Stimulated activated CD4-positive, alpha-beta T cell treated with anti-CD3 and anti-CD28 coated beads, TNF-alpha, amount 100 ng/mL, for 4 hours (primary cell): Measurements from ENCODE around the gene HADH.
"Not testable (repeated sequence)": the region's sequence is repeated elsewhere in the genome, so short reads cannot be mapped to it uniquely, and the experiment has no call there.

Experiments
- DNase-seq, 3 experiments: peaks; one replicate each; pipeline ENCODE4 v3.0.0-alpha.2; 2020; ENCODE audit warnings: low read depth in 3 of 3

HADH gene

DNA sequence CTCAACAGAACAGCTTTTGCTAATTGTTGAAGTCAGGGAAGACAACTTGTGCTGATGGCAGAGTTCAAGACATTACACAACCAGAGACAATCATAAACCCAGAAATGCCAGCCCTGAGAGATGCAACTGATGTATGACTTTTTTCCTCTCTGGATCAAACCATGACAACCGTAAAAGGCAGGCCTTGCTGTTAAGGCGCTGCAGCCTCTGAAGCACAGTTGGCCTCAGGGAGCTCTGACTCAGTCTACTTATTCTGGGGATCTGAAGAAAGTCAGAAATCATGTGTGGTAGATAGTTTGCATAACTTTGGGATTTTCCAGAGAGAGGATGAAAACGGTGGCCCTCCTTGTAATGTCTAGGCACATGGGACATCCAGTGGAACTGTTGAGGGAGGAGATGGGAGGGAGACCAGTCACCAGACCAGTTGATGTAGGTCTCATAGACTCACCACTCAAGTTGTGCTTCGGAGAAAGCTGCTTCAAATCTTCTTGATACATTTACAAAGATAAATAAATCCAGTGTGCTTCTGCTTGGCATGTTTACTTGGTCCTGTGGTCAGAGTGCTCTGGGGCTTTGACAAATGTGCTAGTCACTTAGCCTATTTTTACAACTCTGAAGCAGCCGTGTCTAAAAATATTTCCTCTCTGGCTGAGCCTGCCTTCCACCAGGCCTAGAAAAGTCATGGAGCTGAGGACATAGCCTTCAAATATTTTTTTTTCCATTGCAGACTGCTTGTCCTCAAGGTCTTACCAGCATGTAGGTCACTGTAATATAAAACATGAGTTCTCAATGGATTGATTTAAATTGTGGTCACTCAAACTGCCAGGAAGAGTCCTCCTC lies 7.5 kb downstream of the HADH start:
- no peak for DNase-seq

- no peak for DNase-seq
Measured at GRCh38 chr4:107997794-107998193, 8.1 kb downstream of the HADH start.

- no peak for DNase-seq
Measured at GRCh38 chr4:107999932-108000539, 10.3 kb downstream of the HADH start.

DNA sequence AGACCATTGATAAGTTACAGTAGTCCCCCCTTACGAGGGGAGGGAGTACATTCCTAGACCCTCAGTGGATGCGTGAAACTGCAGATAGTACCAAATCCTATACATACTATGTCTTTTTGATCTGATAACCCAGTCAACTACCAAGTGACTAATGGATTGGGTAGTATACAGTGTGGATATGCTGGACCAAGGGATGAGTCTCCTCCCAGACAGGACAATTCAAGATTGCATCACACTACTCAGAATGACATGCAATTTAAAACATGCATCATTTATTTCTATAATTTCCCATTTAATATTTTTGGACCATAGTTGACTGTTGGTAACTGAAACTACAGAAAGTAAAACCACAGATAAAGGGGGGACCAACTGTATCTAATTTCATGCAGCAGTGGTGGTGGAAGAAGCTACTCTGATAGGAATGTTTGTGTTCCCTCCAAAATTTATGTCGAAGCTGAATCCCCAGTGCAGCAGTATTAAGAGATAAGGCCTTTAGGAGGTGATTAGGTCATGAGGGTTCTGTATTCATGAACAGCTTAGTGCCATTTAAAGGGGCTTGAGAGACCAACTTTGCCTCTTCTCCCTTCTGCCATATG lies 11.9 kb downstream of the HADH start:
- no peak for DNase-seq

- DNase-seq: no peak
Measured at GRCh38 chr4:108003982-108004515, 14.4 kb downstream of the HADH start.

- no peak for DNase-seq
Measured at GRCh38 chr4:108004646-108005045, 15.0 kb downstream of the HADH start.

DNA sequence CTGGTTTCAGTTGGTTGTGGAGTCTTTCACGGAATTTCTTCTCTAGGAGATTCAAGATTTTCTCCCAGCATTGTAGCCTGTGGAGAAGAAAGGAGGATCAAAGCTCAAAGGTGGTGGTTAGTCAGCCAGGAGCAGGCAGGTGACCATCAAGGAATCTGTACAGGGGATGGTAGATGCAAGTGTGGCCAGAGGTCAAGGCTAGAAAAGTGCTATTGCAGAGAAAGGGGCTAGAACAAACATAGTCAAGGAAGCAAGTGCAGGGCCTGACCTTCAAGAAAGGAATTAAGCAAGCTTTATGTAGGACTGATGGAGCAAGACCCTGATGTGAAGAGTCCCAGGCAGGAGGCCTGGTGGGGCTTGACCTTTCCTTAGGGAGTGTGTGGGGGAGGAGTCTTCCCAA lies 16.1 kb downstream of the HADH start:
- DNase-seq: no peak

DNA sequence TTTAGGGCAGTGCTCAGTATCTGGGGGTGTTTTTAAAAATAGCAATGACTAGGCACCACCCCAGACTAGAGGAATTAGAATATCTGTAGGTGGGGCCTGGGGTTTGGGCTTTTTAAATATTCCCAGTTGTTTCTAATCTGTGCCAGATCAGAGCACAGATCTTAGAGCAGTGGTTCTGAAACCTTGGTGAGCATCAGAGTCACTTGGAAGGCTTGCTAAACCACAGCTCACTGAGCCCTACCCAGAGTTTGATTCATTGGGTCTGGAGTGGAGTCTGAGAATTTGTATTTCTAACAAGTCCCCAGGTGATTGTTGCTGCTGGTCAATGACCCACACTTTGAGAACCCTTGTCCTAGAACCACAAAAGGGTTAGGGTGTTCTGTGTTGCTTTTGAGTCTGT lies 16.7 kb downstream of the HADH start:
- DNase-seq: no peak

DNA sequence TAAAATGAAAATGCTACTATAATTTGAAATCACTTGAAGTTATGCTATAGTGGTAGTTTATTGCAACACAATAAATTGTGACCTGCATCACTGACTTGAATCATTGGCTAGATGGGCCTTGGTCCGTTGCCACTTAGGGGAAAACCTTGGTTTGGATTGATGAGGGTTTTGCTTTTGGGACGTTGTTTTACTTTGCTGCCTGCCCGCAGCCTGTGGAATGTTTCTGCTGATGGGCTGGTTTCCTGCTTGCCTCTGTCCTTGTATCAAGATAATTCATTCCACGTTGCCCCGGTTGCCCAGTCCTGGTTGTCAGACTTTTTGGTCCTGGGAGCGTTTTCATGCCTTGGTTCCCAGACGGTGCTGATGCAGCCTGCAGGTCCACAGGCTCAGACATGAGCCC lies 18.3 kb downstream of the HADH start:
- no peak for DNase-seq

DNA sequence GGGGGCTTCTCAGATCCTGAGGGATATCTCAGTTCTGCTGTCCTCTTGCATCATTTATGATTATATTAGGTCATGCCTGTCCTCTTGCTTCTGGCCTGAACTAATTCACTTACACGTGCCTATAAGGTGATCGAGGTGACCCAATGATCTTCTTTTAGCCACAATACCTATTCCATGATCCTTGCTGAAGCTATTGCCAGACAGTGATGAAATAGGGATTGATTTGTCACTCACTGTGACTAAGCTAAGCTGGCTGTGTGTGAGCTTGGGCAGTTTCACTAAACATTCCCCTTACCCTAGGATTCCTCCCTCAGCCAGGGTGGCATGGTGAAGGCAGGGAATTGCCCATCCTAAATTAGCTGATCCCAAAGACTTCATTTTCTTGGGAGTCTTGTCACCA lies 19.0 kb downstream of the HADH start:
- DNase-seq: no peak

GRCh38 chr4:108010167-108010566 lies 20.5 kb downstream of the HADH start:
- DNase-seq: no peak

DNA sequence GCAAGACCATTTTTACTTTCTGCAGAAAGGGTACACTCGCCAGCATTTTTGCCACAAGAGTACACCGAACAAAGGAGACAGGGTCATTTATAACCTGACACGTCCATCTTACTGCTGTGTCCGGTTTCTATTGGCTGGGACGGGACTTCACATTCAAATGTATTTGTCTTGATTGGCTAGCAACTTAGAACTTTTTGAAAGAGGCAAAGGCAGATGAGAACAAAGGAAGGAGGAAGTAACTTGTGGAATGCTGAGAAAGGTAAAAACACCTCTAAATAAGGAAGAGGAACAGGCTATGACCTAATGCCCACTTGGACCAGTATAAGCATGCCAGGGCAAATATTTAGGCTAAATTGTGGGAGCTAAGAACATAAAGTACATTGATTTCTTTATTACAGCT lies 22.7 kb downstream of the HADH start:
- DNase-seq: not testable (repeated sequence)

DNA sequence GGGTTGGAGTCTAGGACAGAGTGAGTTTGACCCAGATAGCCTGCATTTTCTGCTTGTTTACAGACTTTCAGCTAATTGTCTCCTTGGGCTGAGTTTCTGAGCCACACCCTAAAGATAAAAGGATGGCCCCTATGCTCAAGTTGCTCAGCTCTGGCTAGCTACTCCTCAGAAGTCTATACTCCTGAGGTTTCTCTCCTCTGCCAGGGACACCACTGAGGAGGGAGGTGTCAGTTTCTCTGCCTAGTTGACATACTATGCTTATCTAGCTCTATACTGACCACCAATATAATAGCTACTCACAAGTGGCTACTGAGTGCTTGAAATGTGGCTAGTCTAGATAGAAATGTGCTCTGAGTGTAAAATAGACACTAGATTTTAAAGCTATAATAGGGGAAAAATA lies 23.6 kb downstream of the HADH start:
- no peak for DNase-seq

- DNase-seq: no peak
Measured at GRCh38 chr4:108013955-108014354, 24.3 kb downstream of the HADH start.

DNA sequence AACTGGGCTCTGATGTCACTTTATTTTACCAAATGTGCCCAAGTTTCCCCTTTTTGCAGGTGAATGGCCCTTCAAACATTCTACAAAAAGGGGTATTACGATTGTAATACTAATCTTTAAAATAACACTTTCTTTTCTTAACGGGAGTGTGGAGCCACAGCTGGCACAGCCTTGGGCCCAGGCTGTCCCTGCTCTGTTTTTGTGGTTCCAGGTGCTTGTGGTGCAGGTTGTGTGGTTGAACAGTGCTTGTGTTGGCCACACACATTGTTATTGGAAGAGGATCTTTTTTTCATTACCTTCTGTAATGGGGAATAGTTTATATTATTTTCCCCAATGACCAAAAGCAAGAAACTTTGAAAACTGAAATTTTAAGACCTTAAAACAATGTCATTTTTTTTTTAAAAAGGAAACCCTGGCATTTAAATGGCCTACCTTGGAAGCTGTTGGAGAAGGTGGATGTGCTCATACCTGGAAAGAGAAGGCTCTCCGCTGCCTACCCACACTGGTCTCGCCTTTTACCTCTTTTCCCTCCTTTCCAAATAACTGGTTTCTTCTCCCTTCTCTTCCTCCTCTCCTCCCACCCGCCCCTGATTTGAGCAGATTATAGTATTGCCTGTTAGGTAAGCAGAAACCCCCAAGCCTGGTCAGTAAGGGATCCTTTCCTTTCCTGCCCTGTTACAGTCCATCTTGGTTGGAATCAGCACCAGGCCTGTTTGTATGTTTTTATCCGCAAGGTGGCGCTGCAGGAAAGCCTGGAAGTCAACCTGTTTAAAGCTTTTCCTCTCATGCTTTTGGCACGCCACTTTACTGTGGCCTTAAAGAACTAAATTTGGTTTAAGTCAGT lies 28.6 kb downstream of the HADH start:
- peak; percentile 70 to 79 (median 73) for DNase-seq

DNA sequence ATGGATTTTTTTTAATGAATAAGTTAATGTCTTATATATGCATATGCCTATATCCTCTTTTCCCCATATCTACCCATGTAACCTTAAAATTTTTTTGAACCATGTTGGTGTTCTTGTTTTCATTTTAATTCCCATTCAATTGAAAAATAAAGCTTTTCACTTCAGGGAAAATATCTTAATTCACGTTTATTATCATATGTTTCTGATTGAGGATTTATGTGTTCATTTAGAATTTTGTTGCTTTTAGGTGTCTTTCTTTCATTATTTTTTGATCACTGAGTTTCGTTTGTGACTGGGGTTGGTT lies 29.1 kb downstream of the HADH start:
- no peak for DNase-seq

DNA sequence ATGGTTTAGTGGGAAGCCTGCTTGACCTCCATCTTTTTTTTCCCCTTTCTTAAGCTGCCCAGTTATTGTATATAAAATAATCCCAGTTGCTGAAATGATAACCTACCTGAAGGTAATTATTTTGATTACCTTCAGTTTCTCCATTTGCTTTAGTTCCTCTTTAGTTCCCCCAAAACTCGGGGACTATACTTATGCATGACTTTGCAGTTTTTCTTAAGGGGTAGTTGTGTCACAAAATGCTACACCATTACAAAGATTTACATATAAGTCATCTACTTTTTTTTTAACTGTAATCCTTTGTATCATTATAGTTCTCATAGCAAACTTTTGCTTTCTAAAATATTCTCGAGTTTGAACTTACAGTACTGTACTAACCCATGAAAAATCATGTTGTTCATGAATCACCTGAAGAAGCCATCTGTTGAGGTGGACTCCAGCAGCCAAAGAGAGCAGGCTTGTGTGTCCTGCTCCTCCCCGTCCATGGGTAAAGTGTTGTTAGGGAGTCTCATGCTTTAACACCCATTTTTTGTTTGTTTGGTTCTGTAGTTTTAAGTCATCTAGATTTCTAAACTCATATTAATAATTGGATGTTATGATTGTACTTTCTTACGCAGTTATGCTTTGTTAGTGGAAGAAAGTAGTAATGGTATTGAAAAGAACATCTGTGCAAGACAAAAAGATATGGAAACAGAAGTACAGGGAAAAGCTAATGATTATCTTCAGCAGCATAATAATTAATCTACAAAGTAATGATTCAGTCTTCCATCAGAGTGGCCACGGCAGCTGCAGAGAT lies 34.6 kb downstream of the HADH start:
- DNase-seq: no peak

DNA sequence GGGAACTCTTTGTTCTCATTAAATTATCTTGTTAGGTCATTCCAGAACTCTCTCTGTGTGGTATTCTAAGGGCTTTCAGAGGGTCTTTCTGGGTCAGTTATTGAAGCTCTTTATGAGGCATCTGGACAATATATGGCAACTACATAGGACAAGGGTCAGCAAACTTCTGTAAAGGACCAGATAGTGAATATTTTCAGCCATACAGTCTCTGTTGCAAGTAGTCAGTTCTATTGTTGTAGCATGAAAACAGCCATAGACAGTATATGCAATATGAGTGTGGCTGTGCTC lies 35.1 kb downstream of the HADH start:
- no peak for DNase-seq

DNA sequence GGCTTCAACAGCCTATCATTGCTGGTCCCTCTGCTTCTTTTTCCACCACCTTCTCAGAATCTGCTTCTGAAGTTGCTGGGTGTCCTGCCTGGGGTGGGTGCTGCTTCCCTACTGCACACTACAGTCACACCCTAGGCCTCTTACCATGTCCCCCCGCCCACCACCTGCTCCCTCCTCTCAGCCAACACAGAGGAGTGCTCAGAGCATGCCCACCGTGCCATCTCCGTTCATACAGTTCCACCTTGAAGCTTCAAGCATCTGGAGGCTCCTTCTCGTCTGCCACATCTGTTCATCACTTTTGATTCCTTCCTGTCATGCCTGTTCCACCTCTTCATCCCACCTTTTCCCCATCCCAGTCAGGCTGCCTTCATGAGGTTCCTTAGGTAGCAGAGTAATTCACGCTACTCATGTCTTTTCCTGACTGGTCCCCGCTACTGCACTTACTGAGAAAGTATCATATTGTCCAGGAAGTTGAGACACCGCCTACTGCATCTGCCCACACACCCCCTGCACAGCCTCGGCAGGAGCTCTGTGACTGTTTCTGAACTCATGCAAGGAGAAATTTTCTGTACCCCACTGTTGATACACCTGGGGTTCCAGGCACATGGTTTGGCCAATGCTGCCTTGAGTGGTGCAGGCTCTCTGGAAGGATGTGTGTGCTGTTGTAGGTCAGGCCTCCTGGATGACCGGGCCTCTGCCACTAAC lies 39.5 kb downstream of the HADH start:
- peak in 2 of 3 experiments; percentile 43 to 54 for DNase-seq

GRCh38 chr4:108029731-108030130 lies 40.0 kb downstream of the HADH start:
- DNase-seq: no peak

GRCh38 chr4:108030332-108030731 lies 40.6 kb downstream of the HADH start:
- DNase-seq: peak; percentile 29 to 60 (median 53)
